Measurements from ENCODE around the gene PTCRA.
"Not testable (repeated sequence)": the region's sequence is repeated elsewhere in the genome, so short reads cannot be mapped to it uniquely, and the experiment has no call there.

The PTCRA gene

GRCh38 chr6:42902429-42903263 lies 13.2 kb upstream of the PTCRA start:
- not testable (repeated sequence) for DNase-seq (ENCODE audit: low read depth in 2 of 2, low spot score in 1 of 2)

DNA sequence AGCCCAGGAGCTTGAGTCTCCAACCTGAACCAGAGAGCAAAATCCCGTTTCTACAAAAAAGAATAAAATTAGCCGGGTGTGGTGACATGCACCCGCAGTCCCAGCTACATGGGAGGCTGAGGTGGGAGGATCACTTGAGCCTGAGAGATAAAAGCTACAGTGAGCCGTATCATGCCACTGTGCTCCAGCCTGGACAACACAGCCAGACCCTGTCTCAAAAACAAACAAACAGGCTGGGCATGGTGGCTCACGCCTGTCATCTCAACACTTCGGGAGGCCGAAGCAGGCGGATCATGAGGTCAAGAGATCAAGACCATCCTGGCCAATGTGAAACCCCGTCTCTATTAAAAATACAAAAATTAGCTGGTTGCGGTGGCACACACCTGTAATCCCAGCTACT lies 11.4 kb upstream of the PTCRA start:
- DNase-seq (ENCODE audit: low read depth in 2 of 2, low spot score in 1 of 2), result no peak

- no peak for DNase-seq (ENCODE audit: low read depth in 2 of 2, low spot score in 1 of 2)
Observed at GRCh38 chr6:42907336-42907735, 8.5 kb upstream of the PTCRA start.

DNA sequence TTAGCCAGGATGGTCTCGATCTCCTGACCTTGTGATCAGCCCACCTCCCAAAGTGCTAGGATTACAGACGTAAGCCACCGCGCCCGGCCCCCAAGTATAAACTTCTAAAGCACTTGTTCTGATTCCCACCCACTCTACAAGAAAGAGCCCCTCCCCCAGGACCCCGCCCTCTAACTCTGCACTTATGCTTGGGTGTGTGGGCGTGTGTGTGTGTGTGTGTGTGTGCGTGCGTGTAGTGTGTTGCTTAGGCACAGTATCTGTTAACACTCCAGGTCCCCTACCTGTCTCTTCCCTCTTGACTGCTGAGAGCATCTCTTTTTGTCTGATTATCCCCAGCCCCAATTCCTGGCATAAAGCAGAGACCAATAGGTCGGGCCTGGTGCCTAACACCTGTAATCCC lies 6.0 kb upstream of the PTCRA start:
- no peak for DNase-seq (ENCODE audit: low read depth in 2 of 2, low spot score in 1 of 2)

GRCh38 chr6:42911171-42912021 lies 4.5 kb upstream of the PTCRA start:
- DNase-seq (ENCODE audit: low read depth in 2 of 2, low spot score in 1 of 2), result no peak

DNA sequence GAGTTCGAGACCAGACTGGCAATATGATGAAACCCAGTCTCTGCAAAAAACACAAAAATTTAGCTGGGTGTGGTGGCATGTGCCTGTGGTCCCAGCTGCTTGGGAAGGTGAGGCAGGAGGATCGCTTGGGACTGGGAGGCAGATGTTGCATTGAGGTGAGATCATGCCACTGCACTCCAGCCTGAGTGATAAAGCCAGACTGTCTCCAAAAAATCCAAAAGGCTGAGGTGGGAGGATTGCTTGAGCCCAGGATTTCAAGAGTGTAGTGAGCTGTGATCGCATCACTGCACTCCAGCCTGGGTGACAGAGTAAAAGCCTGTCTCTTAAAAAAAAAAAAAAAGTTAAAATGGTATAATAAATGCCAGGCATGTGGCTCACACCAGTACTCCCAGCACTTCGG lies 1.3 kb upstream of the PTCRA start:
- no peak for DNase-seq (ENCODE audit: low read depth in 2 of 2, low spot score in 1 of 2)

- no peak for DNase-seq (ENCODE audit: low read depth in 2 of 2, low spot score in 1 of 2)
Observed at GRCh38 chr6:42916288-42916687, 435 bp downstream of the PTCRA start.

- no peak for DNase-seq (ENCODE audit: low read depth in 2 of 2, low spot score in 1 of 2)
Observed at GRCh38 chr6:42921801-42922200, 5.9 kb downstream of the PTCRA start.

DNA sequence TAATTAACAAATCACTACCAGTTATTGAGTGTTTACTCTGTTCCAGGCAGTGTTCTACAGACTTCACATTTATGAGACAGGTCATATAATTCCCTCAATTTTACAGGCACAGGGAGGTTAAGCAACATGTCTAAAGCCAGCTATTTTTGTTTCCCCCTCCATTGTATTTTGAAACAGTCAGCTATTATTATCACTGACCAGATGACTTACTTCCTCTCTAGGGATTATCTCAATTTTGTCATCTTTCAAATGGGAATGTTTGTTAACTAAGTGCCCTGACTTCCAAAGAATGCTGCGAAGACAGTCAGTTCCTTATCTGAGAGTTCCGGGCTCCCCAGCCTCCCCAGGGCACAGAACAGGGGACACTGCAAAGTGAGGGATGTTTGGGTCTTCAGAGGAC lies 7.8 kb downstream of the PTCRA start:
- DNase-seq (ENCODE audit: low read depth in 2 of 2, low spot score in 1 of 2), result no peak

GRCh38 chr6:42925248-42925857 lies 9.5 kb downstream of the PTCRA start:
- DNase-seq (ENCODE audit: low read depth in 2 of 2, low spot score in 1 of 2), result no peak

DNA sequence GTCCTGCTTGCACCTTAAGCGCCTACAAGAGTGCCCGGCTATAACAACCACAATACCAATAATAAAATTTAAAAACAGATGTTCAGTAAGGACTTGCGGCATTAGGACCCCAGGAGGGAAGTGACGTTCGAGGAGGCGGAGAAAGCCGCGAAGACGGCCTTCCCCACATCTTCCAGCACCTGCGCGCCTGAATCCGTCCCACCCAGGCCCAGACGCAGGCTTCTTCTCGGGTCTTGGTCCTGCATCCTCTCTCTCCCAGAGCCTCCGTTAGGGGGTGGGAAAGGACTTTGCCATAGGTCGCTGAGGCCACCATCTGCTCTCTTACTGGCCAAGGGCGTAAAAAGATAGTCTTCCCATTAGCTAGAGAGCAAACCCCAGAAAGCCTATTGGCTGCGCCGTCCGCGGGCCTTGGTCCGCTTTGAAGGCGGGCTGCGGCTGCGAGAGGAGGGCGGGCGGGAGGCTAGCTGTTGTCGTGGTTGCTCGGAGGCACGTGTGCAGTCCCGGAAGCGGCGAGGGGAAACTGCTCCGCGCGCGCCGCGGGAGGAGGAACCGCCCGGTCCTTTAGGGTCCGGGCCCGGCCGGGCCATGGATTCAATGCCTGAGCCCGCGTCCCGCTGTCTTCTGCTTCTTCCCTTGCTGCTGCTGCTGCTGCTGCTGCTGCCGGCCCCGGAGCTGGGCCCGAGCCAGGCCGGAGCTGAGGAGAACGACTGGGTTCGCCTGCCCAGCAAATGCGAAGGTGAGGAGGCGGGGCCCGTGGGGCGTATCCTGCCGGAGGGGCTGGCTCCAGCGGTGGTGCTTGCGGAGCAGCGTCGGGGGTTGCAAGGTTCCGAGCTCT lies 13.3 kb downstream of the PTCRA start, which contains the start of gene CNPY3:
Gene CNPY3 (plus strand): TSS at position 495 of the 835 bp plus-strand sequence. CDS start 91 bp downstream, at position 586.
- peak; percentile 77 to 90 for DNase-seq (ENCODE audit: low read depth in 2 of 2, low spot score in 1 of 2)

GRCh38 chr6:42929821-42930360 lies 14.0 kb downstream of the PTCRA start:
- DNase-seq (ENCODE audit: low read depth in 2 of 2, low spot score in 1 of 2), result peak; percentile 20 to 31

- DNase-seq (ENCODE audit: low read depth in 2 of 2, low spot score in 1 of 2), result no peak
Observed at GRCh38 chr6:42932412-42932811, 16.6 kb downstream of the PTCRA start.

DNA sequence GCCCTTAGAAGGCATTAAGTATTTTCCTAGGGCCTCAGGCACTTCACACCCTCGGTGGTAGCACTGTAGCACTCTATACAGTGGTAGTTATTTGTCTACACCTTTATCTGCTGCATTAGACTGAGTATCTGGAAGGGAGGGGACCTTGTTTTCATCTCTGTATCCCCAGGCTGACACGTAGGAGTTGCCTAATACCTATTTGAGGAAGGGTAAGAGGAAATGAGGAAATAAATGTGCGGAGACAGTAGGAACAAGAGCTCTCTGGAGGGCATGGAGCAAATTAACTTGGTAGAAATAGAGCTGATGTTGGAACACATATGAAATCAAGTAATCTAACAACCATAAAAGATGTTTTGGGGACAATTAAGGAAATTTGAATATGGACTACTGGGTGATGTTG lies 17.4 kb downstream of the PTCRA start:
- no peak for DNase-seq (ENCODE audit: low read depth in 2 of 2, low spot score in 1 of 2)

GRCh38 chr6:42935322-42935721 lies 19.5 kb downstream of the PTCRA start:
- DNase-seq (ENCODE audit: low read depth in 2 of 2, low spot score in 1 of 2), result no peak

GRCh38 chr6:42936398-42936797 lies 20.5 kb downstream of the PTCRA start:
- no peak for DNase-seq (ENCODE audit: low read depth in 2 of 2, low spot score in 1 of 2)

DNA sequence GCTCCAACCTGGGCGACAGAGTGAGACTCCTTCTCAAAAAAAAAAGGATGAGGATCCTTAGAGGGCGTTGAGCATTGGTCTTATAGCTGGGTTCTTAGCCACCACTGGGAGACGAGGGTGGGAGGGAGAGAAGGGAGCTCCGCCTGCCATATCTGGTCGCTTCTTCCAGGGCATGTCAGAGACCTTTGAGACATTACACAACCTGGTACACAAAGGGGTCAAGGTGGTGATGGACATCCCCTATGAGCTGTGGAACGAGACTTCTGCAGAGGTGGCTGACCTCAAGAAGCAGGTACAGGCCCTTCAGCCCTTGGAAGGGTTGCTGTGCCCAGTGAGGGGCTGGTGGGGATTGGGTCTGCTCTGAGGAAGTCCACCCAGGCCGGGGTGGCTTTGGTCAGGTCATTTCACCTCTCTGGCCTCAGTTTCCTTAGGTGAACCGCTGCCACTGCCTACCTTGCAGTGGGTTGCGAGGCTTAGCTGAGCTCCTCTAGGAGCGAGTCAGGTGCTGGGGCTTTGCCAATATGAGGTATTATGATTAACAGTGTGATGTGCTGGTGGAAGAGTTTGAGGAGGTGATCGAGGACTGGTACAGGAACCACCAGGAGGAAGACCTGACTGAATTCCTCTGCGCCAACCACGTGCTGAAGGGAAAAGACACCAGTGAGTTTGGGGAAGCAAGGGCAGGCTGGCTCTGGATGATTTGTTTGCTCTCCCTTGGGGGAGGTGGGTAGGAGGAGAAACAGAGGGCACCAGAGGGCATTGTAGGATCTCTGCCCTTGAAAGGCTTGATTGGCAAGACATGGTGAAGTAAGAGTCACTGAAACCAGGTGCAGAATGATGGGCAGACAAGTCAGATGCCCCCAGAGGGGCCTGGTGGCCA lies 21.9 kb downstream of the PTCRA start:
- no peak for DNase-seq (ENCODE audit: low read depth in 2 of 2, low spot score in 1 of 2)

- DNase-seq (ENCODE audit: low read depth in 2 of 2, low spot score in 1 of 2), result no peak
Observed at GRCh38 chr6:42938428-42938796, 22.6 kb downstream of the PTCRA start.

GRCh38 chr6:42938987-42939809 lies 23.3 kb downstream of the PTCRA start:
- DNase-seq (ENCODE audit: low read depth in 2 of 2, low spot score in 1 of 2), result no peak

Data from stimulated activated CD8-positive, alpha-beta memory T cell treated with anti-CD3 and anti-CD28 coated beads, Interleukin-4, amount 100 ng/mL, for 1 hour (primary cell).